GM18502 (cell line): ENCODE data around the gene CEP112.
A peak's percentile ranks its signal among the peaks of the same experiment; 100 is the strongest.

Source experiments
- ATAC-seq: cut with Tn5 transposase; IDR thresholded peaks from one replicate; pipeline ENCODE4 v1.9.1; 2021; ENCODE audit warnings: mild to moderate bottlenecking; ENCODE audit not compliant: unreplicated experiment, poor library complexity

Gene CEP112

DNA sequence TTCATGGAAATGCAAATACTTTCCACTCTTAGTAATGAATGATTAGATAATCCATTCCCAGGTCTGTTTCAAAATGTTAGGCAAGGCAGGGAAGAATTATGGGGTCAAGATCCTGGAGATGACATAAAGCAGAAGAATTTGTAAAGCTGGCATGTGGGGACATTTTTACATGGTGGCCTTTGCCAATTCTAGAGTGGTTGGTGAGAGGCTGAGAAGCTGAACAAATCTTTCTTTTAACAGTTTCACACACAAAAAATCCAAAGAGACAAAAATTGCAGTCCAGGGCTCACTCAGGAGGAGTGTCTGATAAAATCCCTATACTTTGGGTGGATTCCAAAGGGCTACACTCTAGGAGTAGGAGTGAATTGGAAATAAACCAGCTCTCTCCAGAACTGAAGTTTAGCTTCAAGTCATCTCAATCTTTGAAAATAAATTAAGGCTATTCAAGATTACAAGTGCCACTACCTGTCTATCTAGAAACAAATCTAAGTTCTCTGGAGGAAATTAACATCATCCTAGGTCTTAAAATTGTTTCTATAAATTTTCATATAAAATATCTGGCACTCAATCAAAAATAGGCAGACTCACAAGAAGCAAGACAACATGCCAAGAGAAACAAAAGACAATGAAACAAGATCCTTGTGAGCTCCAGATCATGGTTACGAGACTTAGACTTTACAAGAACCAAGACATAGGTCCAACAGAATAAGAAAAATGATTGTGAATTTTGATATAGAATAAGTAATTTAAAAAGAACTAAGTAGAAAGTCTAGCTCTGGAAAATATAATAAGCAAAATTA is 517.5 kb downstream of the CEP112 start:
- ATAC-seq: no peak

- ATAC-seq: no peak
These were observed 521.1 kb downstream of the CEP112 start for GRCh38 chr17:65670667-65671371.

DNA sequence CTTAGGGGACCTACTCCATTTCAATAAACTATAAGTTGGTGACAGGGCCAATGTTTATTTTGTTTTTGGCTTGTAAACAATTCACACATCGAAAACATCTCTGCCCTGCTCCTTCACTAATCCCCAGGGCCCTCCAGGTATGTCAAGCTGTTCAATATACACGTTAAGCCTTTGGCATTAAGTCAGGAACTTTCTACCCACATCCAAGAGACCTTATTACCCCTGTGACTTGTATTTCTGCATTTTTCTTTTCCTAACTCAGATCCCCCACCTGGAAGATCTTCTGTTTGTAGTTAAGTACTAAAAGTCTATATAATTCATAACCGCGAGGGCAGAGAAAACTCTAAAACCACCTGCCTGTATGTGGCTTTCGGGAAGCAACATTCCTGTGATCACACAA is 523.7 kb downstream of the CEP112 start:
- ATAC-seq: no peak

- ATAC-seq: no peak
These were observed 524.3 kb downstream of the CEP112 start for GRCh38 chr17:65667656-65668055.

GRCh38 chr17:65666876-65667321 is 525.0 kb downstream of the CEP112 start:
- no peak for ATAC-seq

DNA sequence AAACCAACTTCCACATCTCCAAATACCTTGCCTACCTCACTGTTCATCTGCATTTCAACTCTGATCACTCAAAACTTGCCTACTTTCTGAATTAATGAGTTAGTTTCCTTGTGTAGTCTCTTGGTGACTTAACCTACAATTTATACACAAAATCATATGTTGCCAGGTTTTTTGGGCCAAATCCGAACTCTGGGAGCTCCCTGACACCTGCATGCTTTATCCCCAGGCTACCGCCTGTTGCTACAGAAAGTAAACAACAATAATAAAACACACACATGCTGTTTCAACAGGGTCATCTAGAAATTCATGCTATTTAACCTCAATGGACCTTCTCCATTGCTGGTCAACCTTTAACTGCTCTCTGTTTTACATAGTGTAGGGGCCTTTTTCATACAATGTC is 526.0 kb downstream of the CEP112 start:
- ATAC-seq: no peak

- no peak for ATAC-seq
These were observed 527.2 kb downstream of the CEP112 start for GRCh38 chr17:65664696-65665095.

DNA sequence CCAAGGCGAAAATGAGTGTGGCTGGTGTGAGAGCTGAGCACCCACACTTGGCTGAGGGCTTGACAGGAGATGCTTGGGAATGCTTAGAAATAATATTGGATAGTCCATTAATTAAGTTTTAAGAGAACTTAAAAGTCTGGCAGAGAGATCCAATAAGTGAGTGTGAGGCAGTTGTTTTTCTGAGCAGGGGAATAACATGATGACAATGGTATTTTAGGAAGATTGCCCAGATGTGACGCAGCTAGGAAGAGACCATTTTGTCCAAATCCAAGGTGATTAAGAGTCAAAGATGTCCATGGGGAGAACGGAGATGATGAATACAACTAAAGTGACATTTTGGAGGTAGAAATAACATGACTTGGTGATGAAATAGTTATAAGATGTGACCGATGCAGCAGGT is 527.7 kb downstream of the CEP112 start:
- ATAC-seq: no peak

DNA sequence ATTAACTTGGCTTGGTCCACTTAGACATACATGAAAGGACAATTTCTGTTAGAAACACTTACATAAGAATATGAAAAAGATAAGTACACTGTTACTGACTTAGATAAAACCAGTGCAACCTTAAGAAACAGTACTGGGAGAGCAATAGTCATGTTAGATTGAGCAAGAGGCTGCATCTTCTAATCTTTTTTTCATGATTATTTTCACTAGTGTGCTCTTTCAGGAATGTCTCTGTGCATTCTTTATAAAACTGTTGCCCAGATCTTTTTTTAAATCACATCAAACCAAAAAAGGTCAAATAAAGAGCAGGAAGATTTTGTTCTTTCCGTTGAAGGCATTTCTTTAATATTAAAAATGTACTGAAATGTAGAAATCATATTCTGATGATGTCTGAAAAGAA is 529.7 kb downstream of the CEP112 start:
- no peak for ATAC-seq

GRCh38 chr17:65660947-65661346 is 531.0 kb downstream of the CEP112 start:
- no peak for ATAC-seq

GRCh38 chr17:65660078-65660477 is 531.9 kb downstream of the CEP112 start:
- ATAC-seq: no peak

GRCh38 chr17:65659512-65659911 is 532.4 kb downstream of the CEP112 start:
- no peak for ATAC-seq

DNA sequence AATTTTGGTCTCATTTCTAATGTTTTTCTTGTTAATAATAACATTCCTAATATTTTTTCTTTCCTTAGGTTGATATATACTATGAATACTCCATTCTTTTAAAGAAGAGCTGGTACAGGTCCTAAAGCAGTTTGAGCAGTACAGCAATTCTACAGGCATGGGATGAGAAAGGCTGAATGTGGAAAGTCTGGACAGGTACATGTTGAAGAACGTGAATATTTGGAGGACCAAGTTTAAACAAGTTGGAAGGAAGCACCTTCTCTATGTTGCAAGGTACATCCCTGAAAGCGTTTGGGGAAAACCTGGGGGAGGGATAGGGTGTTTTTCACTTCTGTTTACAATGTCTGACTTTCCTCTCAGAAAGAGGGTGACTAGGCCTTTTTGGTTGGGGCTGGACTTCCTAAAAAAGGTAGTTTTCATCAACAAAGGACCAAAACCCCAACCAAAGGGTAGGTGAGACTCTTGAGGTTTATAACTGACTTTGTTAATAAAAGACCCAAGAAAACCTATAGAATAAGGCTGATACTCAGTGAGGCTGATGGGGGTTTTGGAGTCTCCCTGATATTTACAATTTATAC is 534.6 kb downstream of the CEP112 start:
- no peak for ATAC-seq

GRCh38 chr17:65656390-65657250 is 535.3 kb downstream of the CEP112 start:
- peak; percentile 56 for ATAC-seq

DNA sequence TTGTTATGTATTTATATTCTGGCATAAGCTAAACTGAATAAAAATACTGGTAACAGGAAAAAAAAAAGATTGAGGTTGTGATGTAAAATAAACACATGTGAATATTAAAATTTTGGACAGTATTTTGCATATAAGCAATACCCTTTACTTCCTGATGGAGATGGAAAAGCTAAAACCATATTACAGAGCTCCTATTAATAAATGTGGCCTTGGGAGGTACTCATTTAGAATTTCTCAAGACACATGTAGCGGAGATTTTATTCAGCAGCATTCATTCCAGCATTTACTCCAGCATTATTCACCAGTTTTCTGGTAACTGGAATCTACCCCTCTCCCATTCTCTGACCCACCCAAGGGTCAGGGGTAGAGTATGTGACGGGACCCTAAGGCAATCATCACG is 536.2 kb downstream of the CEP112 start:
- ATAC-seq: no peak

- no peak for ATAC-seq
These were observed 547.4 kb downstream of the CEP112 start for GRCh38 chr17:65644545-65644944.

GRCh38 chr17:65638221-65638975 is 553.5 kb downstream of the CEP112 start:
- ATAC-seq: no peak

DNA sequence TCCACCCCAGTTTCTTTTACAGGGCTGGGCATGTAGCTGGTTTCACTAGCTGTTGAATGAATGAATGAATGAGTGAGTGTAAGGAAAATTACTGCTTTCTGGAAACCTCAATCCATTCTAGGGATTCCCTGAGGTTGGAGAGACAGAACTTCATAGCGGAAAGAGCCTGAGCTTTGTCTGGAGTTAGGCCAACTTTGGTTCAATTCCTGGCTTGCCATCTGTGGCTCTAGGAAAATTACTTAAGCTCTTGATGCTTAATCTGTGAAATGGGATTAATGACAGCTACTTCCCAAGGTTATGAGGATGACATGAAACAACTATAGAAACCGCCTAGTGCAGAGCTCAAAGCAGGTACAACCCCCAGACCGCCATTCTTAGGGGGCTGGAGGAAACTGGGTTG is 554.1 kb downstream of the CEP112 start:
- ATAC-seq: no peak

- ATAC-seq: no peak
These were observed 557.4 kb downstream of the CEP112 start for GRCh38 chr17:65634533-65634932.

GRCh38 chr17:65633988-65634387 is 557.9 kb downstream of the CEP112 start:
- ATAC-seq: no peak
